K562 (cell line): Measurements from ENCODE around the gene FBXO46. TPM values are rescaled to one million over a fixed set of nuclear protein-coding genes. Genes with fewer than 3 reads are reported as not detected.

Source experiments
- ATF7 ChIP-seq: fragments of 450-650 bp; IDR thresholded peaks from 2 replicates; pipeline ENCODE4 v1.7.1; 2014; ENCODE audit warnings: mild to moderate bottlenecking, moderate library complexity
- DMBX1 ChIP-seq: fragments of 250-450 bp; sonication (Bioruptor Pico); IDR thresholded peaks from 2 replicates; pipeline ENCODE4 v1.8.0; 2022; ENCODE audit warnings: inconsistent platforms, mild to moderate bottlenecking, moderate library complexity, borderline replicate concordance
- EGR1 ChIP-seq: fragments of 450-650 bp; conservative IDR thresholded peaks from 2 replicates; pipeline ENCODE4 v1.6.1; 2017; ENCODE audit warnings: mild to moderate bottlenecking
- HDGF ChIP-seq: fragments of 450-650 bp; IDR thresholded peaks from 2 replicates; pipeline ENCODE4 v1.6.1; 2016
- PYGO2 ChIP-seq: fragments of 450-650 bp; IDR thresholded peaks from 2 replicates; pipeline ENCODE4 v1.6.1; 2016; ENCODE audit warnings: mild to moderate bottlenecking, missing genetic modification characterization, moderate library complexity, missing compliant biosample characterization
- SNIP1 ChIP-seq: fragments of 450-650 bp; IDR thresholded peaks from 2 replicates; pipeline ENCODE4 v1.7.1; 2017; ENCODE audit warnings: low read depth, mild to moderate bottlenecking
- ZNF140 ChIP-seq: fragments of 250-450 bp; sonication (Bioruptor Pico); IDR thresholded peaks from 2 replicates; pipeline ENCODE4 v1.8.0; 2021; ENCODE audit warnings: moderate library complexity, mild to moderate bottlenecking, inconsistent platforms
- ZNF253 ChIP-seq: fragments of 250-450 bp; sonication (Bioruptor Pico); conservative IDR thresholded peaks from 2 replicates; pipeline ENCODE4 v1.6.1; 2021; ENCODE audit warnings: mild to moderate bottlenecking
- ZNF263 ChIP-seq: sonication (generic); formaldehyde crosslinking; IDR thresholded peaks from 2 replicates; pipeline ENCODE4 v1.8.0; 2022; ENCODE audit warnings: mild to moderate bottlenecking, missing genetic modification reagents, borderline replicate concordance
- ZNF584 ChIP-seq: fragments of 200-800 bp; sonication (Bioruptor generic); IDR thresholded peaks from 2 replicates; pipeline ENCODE4 v1.6.1; 2016; ENCODE audit warnings: low read depth, mild to moderate bottlenecking, missing genetic modification characterization, missing compliant biosample characterization
- ZNF586 ChIP-seq: fragments of 450-650 bp; formaldehyde crosslinking; conservative IDR thresholded peaks from 2 replicates; pipeline ENCODE4 v1.4.0; 2020; ENCODE audit warnings: mild to moderate bottlenecking, moderate library complexity
- polyA plus RNA-seq, 8 experiments: library from polyadenylated mRNA; depleted of rRNA in 4 of 8; stranded (reverse) in 5 of 8; unstranded in 3 of 8; fragments of >200 nt; fragmentation: Nextera tagmentation in 2 of 8; fragmentation: Illumina TruSeq in 1 of 8; extraction: Ambion mirVana in 2 of 8; extraction: Trizol in 1 of 8; gene quantifications; 2 replicates each; pipeline versions ENCODE4 v1.2.1 to v1.2.3, GENCODE V29; 2011 to 2014; ENCODE audit warnings: inconsistent platforms in 1 of 8, missing spikeins in 1 of 8
- total RNA-seq, 7 experiments: library from RNA; depleted of rRNA in 6 of 7; stranded (reverse); fragments of >200 nt in 6 of 7; fragmentation: Illumina TruSeq in 2 of 7; extraction: Trizol in 2 of 7; gene quantifications; 2 replicates each; pipeline versions ENCODE4 v1.2.1 to v1.2.3, GENCODE V29; 2011 to 2021; ENCODE audit warnings: low replicate concordance in 1 of 7
- TF ChIP-seq, protein P1 (sequence below): fragments of 250-450 bp; sonication (Bioruptor Pico); IDR thresholded peaks from 2 replicates; pipeline ENCODE4 v1.5.0; 2021; ENCODE audit warnings: mild to moderate bottlenecking, moderate library complexity
- TF ChIP-seq, protein P2 (sequence below), 3 experiments: fragments of 200-800 bp in 1 of 3; sonication (Bioruptor generic) in 1 of 3; sonication (generic) in 1 of 3; formaldehyde crosslinking in 1 of 3; IDR thresholded peaks; 2 replicates each; pipeline versions ENCODE4 v1.6.1 to v1.8.0; 2016 to 2022; ENCODE audit warnings: mild to moderate bottlenecking in 2 of 3, missing compliant biosample characterization in 2 of 3, missing genetic modification characterization in 2 of 3, missing genetic modification reagents in 1 of 3
- TF ChIP-seq, protein P3 (sequence below): IDR thresholded peaks from 2 replicates; pipeline ENCODE4 v1.6.1; 2016; ENCODE audit warnings: missing genetic modification characterization, missing compliant biosample characterization
- TF ChIP-seq, protein P4 (sequence below): sonication (generic); formaldehyde crosslinking; IDR thresholded peaks from 2 replicates; pipeline ENCODE4 v1.9.0; 2022; ENCODE audit warnings: mild to moderate bottlenecking, missing genetic modification reagents
- TF ChIP-seq, protein P5 (sequence below), 2 experiments: IDR thresholded peaks; 2 replicates each; pipeline ENCODE4 v1.6.1; 2011; ENCODE audit warnings: borderline replicate concordance in 1 of 2, control low read depth in 1 of 2, low read depth in 1 of 2, low read length in 1 of 2, mild to moderate bottlenecking in 1 of 2, mixed read lengths in 1 of 2, moderate library complexity in 1 of 2; ENCODE audit not compliant: insufficient read depth in 1 of 2, insufficient read length in 1 of 2, poor library complexity in 1 of 2, severe bottlenecking in 1 of 2; ENCODE audit errors: extremely low read depth in 1 of 2
- TF ChIP-seq, protein P6 (sequence below): fragments of 200-800 bp; sonication (Bioruptor generic); IDR thresholded peaks from 2 replicates; pipeline ENCODE4 v1.6.1; 2017; ENCODE audit warnings: missing genetic modification characterization, missing compliant biosample characterization

The FBXO46 gene
- total and polyA plus RNA-seq, 9 of the 15 experiments (the other 6 are each of a cell fraction or from before 2014, with no cell fraction given), result 1.5 to 36.1 (median 7.3) TPM

DNA sequence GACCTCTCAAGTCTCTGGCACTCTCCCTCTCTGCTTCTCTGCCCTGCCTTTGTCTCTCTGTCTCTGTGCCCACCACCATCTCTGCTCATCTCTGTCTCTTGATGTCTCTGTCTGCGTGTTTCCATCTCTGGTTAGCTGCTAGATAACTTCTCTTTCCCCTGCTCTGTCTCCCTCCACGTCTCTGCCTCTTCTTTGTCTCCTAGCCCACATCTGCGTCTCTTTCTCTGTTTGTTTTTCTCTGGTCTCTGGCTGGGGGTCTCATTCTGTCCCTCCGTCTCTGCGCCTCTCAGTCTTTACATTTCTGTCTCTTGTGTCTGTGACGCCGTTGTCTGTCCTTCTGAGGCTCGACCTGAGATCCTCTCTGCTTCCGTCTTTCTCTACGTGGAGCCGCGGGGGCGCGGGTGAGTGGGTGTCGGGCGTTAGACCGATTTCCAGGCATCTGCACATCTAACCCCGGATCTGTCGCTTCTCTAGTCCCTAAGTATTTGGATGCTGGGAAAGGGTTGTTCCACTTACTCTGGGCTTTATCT, 62.3 kb downstream of the FBXO46 start (continued):
- TF ChIP-seq, protein P1, sequence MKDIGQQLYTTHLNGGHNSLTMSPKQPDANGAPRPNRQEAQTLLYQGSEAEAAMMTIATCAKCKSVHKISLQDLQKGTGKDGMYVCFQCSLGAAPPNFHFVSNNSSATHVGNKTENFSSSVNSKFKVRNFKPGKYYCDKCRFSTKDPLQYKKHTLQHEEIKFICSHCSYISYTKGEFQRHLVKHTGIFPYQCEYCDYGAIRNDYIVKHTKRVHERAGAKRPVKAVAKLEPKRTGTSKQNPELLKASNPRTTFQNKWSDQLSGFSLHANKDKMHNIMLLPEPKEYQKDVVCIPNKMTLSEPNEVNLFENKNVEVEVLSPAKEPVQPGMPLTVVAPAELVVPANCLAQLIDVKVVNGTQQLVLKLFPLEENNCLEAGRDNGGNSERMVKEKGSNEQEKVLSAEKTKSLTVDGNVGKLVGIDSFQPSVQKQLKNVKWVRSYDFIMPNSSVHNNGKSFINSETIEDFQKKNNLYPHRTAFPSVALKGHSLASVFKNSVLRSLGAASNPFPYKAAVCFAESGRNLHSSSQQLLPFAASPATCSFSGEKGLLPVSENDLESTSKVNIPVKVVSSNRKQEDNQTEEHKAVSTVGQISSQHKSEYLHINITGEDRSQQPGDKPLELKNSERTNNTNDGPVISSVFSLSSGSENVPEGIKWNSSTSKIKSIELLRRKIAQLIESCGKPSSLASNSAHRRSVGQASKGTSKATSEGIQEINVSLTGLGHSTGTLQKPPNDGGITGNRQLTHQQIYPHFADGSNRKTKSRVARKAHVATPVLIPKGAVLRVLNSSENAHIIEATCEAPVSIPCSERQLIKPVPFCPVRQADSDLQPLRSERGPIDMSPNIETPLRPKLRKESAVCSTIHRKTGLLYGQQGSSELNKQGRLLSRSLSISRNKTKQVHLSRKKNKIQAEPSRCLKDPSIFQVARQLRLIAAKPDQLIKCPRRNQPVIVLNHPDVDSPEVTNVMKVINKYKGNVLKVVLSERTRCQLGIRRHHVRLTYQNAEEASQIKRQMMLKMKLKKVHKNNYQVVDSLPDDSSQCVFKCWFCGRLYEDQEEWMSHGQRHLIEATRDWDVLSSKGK (CRISPR knock-in tag), result no peak
- TF ChIP-seq ZNF586 (CRISPR knock-in tag) (no peak), EGR1 (peak; percentile 97), HDGF (peak; percentile 96), ZNF584 (CRISPR knock-in tag) (no peak), ZNF263 (CRISPR knock-in tag) (no peak), DMBX1 (CRISPR knock-in tag) (no peak), ATF7 (no peak), ZNF253 (no peak), ZNF140 (no peak), SNIP1 (peak; percentile 52; the same call in 1 of the 2 replicates), PYGO2 (tag) (no peak)
- TF ChIP-seq, protein P2, sequence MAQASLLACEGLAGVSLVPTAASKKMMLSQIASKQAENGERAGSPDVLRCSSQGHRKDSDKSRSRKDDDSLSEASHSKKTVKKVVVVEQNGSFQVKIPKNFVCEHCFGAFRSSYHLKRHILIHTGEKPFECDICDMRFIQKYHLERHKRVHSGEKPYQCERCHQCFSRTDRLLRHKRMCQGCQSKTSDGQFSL (CRISPR knock-in tag; IDR thresholded peaks at IDR 0.05), result no peak
- TF ChIP-seq, protein P2 (tag; IDR thresholded peaks at IDR 0.05), result no peak
- TF ChIP-seq, protein P3, sequence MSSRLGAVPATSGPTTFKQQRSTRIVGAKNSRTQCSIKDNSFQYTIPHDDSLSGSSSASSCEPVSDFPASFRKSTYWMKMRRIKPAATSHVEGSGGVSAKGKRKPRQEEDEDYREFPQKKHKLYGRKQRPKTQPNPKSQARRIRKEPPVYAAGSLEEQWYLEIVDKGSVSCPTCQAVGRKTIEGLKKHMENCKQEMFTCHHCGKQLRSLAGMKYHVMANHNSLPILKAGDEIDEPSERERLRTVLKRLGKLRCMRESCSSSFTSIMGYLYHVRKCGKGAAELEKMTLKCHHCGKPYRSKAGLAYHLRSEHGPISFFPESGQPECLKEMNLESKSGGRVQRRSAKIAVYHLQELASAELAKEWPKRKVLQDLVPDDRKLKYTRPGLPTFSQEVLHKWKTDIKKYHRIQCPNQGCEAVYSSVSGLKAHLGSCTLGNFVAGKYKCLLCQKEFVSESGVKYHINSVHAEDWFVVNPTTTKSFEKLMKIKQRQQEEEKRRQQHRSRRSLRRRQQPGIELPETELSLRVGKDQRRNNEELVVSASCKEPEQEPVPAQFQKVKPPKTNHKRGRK, result 0 out of 2 replicates have a peak, but pooled peaks have one; percentile 27
- TF ChIP-seq, protein P4, sequence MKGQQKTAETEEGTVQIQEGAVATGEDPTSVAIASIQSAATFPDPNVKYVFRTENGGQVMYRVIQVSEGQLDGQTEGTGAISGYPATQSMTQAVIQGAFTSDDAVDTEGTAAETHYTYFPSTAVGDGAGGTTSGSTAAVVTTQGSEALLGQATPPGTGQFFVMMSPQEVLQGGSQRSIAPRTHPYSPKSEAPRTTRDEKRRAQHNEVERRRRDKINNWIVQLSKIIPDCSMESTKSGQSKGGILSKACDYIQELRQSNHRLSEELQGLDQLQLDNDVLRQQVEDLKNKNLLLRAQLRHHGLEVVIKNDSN, result no peak
- TF ChIP-seq, protein P5, sequence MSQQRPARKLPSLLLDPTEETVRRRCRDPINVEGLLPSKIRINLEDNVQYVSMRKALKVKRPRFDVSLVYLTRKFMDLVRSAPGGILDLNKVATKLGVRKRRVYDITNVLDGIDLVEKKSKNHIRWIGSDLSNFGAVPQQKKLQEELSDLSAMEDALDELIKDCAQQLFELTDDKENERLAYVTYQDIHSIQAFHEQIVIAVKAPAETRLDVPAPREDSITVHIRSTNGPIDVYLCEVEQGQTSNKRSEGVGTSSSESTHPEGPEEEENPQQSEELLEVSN (IDR thresholded peaks at IDR 0.05; ENCODE audit: borderline replicate concordance in 1 of 2, extremely low read depth in 1 of 2, insufficient read depth in 1 of 2, insufficient read length in 1 of 2, low read depth in 1 of 2, low read length in 1 of 2, poor library complexity in 1 of 2, severe bottlenecking in 1 of 2), result no peak
- TF ChIP-seq, protein P6, sequence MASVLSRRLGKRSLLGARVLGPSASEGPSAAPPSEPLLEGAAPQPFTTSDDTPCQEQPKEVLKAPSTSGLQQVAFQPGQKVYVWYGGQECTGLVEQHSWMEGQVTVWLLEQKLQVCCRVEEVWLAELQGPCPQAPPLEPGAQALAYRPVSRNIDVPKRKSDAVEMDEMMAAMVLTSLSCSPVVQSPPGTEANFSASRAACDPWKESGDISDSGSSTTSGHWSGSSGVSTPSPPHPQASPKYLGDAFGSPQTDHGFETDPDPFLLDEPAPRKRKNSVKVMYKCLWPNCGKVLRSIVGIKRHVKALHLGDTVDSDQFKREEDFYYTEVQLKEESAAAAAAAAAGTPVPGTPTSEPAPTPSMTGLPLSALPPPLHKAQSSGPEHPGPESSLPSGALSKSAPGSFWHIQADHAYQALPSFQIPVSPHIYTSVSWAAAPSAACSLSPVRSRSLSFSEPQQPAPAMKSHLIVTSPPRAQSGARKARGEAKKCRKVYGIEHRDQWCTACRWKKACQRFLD, result no peak
